ENCODE results near the gene EXOSC3. TPM values are rescaled to one million over a fixed set of nuclear protein-coding genes. Genes with fewer than 3 reads are reported as not detected.

Gene EXOSC3
- total and polyA plus RNA-seq, 2 of the 8 experiments (the other 6 are each of a cell fraction or from before 2014, with no cell fraction given) = 46.7 to 73.4 TPM

- TF ChIP-seq CBX8 (IDR thresholded peaks at IDR 0.05; ENCODE audit: borderline replicate concordance, low read depth, low read length) (no peak), GTF2F1 (IDR thresholded peaks at IDR 0.05; ENCODE audit: borderline replicate concordance, low read depth, low read length) (no peak), TBP (IDR thresholded peaks at IDR 0.05; ENCODE audit: low read depth, low read length) (no peak), BRCA1 (IDR thresholded peaks at IDR 0.05; ENCODE audit: low read depth, low read length) (no peak), TAF1 (IDR thresholded peaks at IDR 0.05; ENCODE audit: low read depth, low read length) (no peak), SP1 (IDR thresholded peaks at IDR 0.05; ENCODE audit: low read depth, low read length) (no peak), CHD7 (IDR thresholded peaks at IDR 0.05; ENCODE audit: insufficient replicate concordance, low read length) (no peak), POU5F1 (IDR thresholded peaks at IDR 0.05; ENCODE audit: low read depth, low read length) (no peak)
These were observed 38.2 kb downstream of the EXOSC3 start (continued) for GRCh38 chr9:37746448-37747270.
